ENCODE data around the gene APOD.

DNA sequence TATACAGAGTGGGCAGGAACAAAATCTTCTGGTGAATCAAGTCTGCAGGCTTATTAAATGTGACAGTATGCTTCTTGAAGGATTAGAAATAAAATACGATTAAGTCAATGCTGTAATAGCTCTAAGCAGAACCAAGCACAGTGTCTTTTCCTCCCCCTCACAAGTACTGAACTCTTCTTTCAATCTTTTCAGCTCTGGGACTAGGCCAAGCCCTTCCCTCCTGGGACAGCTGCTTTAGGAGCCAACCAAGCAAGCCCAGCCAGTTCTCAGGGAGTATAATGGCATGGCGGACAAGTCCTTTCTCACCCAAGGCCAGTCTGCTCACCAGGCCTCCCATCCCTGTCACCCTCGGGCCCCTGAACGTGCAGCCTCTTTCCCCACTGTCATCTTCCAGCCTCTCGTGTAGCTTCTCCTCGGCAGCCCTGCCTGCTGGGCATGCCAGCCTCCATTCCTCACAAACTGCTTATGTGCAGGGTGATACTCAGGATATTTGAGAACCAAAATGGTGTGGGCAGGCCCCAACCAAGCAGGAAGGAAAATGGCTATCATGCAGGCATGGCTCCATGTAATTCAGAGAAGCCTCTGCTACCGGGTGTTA lies 32.3 kb downstream of the APOD start:
- TF ChIP-seq EZH2 (IDR thresholded peaks at IDR 0.05) (no peak), POLR2AphosphoS5 (IDR thresholded peaks at IDR 0.05; ENCODE audit: borderline replicate concordance, low read depth, low read length) (no peak), FOXP2 (optimal IDR thresholded peaks at IDR 0.05; ENCODE audit: control extremely low read depth, extremely low read length, insufficient read depth) (no peak)

Measured in SK-N-MC (cell line).